Esophagus squamous epithelium (tissue), 5 donors: ENCODE measurements around the gene UNK. TPM values are rescaled to one million over a fixed set of nuclear protein-coding genes. Genes with fewer than 3 reads are reported as not detected.

ENCODE experiments used
- DNase-seq: peaks from one replicate; lab custom pipeline; 2025; lab: John Stamatoyannopoulos, UW
- H3K27ac ChIP-seq, 4 donors: fragments of 200-600 bp; sonication (generic); one replicate each; pipeline ENCODE4 v1.5.1; 2016 to 2019; ENCODE audit warnings: mild to moderate bottlenecking in 1 of 4
- H3K27me3 ChIP-seq, 4 donors: fragments of 200-600 bp; sonication (generic); 1 replicate in 3 of 4; 2 replicates in 1 of 4; pipeline versions ENCODE4 v1.5.1 to v1.6.0; 2017 to 2021; ENCODE audit warnings: antibody characterized with exemption in 1 of 4
- H3K36me3 ChIP-seq, 3 donors: fragments of 200-600 bp; sonication (generic); one replicate each; pipeline ENCODE4 v1.5.1; 2016 to 2019
- H3K4me1 ChIP-seq, 3 donors: fragments of 200-600 bp; sonication (generic); one replicate each; pipeline ENCODE4 v1.5.1; 2017 to 2019
- H3K4me3 ChIP-seq, 4 donors: fragments of 200-600 bp; sonication (generic); 1 replicate in 3 of 4; 2 replicates in 1 of 4; pipeline ENCODE4 v1.5.1; 2016 to 2019; ENCODE audit warnings: mild to moderate bottlenecking in 2 of 4, moderate library complexity in 1 of 4
- H3K9me3 ChIP-seq, 3 donors: fragments of 200-600 bp; sonication (generic); one replicate each; pipeline ENCODE4 v1.5.1; 2016 to 2019
- POLR2A ChIP-seq, 4 donors: fragments of 450-650 bp; IDR thresholded peaks; one replicate each; pipeline ENCODE4 v1.6.1; 2017; ENCODE audit warnings: antibody characterized with exemption in 4 of 4, mild to moderate bottlenecking in 4 of 4, moderate library complexity in 3 of 4
- WGBS, 2 donors: methylation state at CpG; one replicate each; pipeline ENCODE4 v1.1.5; 2018; 5-methylcytosine and 5-hydroxymethylcytosine counted together
- intact Hi-C: fragments of 100-400 bp; cut with DNase I; formaldehyde crosslinking; loops from one replicate; pipeline ENCODE4 v1.15.0; 2022
- total RNA-seq, 4 donors: library from RNA; depleted of rRNA; stranded (reverse); fragments of >200 nt; gene quantifications; one replicate each; pipeline ENCODE4 v1.1.0, GENCODE V29; 2016
- TF ChIP-seq, protein P1 (sequence below), 6 experiments: fragments of 450-650 bp in 4 of 6; fragments of 200-600 bp in 2 of 6; sonication (generic) in 2 of 6; IDR thresholded peaks; one replicate each; pipeline ENCODE4 v1.5.1; 2016 to 2019; ENCODE audit warnings: antibody characterized with exemption in 6 of 6, mild to moderate bottlenecking in 4 of 6, moderate library complexity in 4 of 6
- donor health status: DM: yes; HTN: yes; CAD: no.

UNK gene
- total RNA-seq, 4 donors from 2014 or later = 14.8 to 27.3 (median 20.4) TPM

- no peaks in the 10 kb centered on the region for H3K9me3 ChIP-seq
- H3K36me3 ChIP-seq = peaks cover 18 to 47% (median 25%) of the 10 kb centered on the region in 3 donors
- intact Hi-C loops = no loop called here
- peak overlapping the region in 1 of 4 donors; percentile 98 for H3K4me3 ChIP-seq
- no peaks in the 10 kb centered on the region for H3K27me3 ChIP-seq
- peak overlapping the region; percentile 29 to 99 (median 79) for H3K27ac ChIP-seq
- TF ChIP-seq, protein P1, sequence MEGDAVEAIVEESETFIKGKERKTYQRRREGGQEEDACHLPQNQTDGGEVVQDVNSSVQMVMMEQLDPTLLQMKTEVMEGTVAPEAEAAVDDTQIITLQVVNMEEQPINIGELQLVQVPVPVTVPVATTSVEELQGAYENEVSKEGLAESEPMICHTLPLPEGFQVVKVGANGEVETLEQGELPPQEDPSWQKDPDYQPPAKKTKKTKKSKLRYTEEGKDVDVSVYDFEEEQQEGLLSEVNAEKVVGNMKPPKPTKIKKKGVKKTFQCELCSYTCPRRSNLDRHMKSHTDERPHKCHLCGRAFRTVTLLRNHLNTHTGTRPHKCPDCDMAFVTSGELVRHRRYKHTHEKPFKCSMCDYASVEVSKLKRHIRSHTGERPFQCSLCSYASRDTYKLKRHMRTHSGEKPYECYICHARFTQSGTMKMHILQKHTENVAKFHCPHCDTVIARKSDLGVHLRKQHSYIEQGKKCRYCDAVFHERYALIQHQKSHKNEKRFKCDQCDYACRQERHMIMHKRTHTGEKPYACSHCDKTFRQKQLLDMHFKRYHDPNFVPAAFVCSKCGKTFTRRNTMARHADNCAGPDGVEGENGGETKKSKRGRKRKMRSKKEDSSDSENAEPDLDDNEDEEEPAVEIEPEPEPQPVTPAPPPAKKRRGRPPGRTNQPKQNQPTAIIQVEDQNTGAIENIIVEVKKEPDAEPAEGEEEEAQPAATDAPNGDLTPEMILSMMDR (IDR thresholded peaks at IDR 0.05) = no peak
- TF ChIP-seq POLR2A (IDR thresholded peaks at IDR 0.05) = no peak
- DNase-seq = no peak
- 64 to 66% methylated on average over 7 of the region's 7 CpGs for whole genome bisulfite sequencing, 2 donors
- peaks cover 17 to 84% (median 41%) of the 10 kb centered on the region in 3 donors for H3K4me1 ChIP-seq
Measured at GRCh38 chr17:75853433-75853832, 68.8 kb downstream of the UNK start.

GRCh38 chr17:75854101-75854748, 69.6 kb downstream of the UNK start:
- Histone ChIP-seq H3K27ac (peak overlapping the region; percentile 97 to 100 (median 98)), H3K9me3 (no peaks in the 10 kb centered on the region), H3K4me3 (peak overlapping the region; percentile 49 to 98 (median 82)), H3K4me1 (peaks cover 17 to 84% (median 38%) of the 10 kb centered on the region in 3 donors), H3K36me3 (peaks cover 14 to 39% (median 22%) of the 10 kb centered on the region in 3 donors), H3K27me3 (no peaks in the 10 kb centered on the region)
- DNase-seq = no peak
- intact Hi-C loops = no loop called here
- WGBS, 2 donors = 13 to 21% methylated on average over 6 to 7 of the region's 7 CpGs
- TF ChIP-seq POLR2A (IDR thresholded peaks at IDR 0.05) = peak in 2 of 4 donors; percentile 17 to 30
- TF ChIP-seq, protein P1 (IDR thresholded peaks at IDR 0.05) = no peak

DNA sequence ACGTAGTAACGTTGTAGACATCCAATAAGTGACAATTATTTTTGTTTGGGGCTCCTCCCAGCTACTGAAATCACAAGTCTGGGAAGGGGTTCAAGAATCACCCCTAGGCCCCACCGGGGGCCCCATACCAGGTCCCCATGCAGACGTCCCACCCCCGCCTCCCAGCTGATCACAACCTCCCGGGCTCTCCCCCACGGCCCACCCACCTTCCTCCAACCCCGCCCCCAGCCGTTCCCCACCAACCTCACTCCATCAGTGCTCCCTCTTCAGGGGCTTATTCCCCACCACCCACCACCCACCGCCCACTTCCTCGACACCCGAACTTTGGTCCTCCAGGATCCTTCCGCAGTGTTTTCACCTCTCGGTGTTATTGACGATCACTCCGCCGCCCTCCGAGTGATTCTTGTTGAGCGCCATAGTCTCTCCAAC, 70.3 kb downstream of the UNK start:
- TF ChIP-seq POLR2A (IDR thresholded peaks at IDR 0.05) = no peak
- TF ChIP-seq, protein P1 (IDR thresholded peaks at IDR 0.05) = no peak
- intact Hi-C loops = no loop called here

GRCh38 chr17:75855310-75856061, 70.9 kb downstream of the UNK start, which contains the start of gene WBP2:
Gene WBP2 (minus strand): TSS chr17:75855335. CDS start chr17:75855297, 38 bp downstream.
- Histone ChIP-seq H3K9me3 (no peaks in the 10 kb centered on the region), H3K36me3 (peaks cover 6 to 26% (median 12%) of the 10 kb centered on the region in 3 donors), H3K27me3 (no peaks in the 10 kb centered on the region), H3K4me1 (peaks cover 17 to 74% (median 30%) of the 10 kb centered on the region in 3 donors), H3K4me3 (peak within 1 kb of the TSS; percentile 78 to 98 (median 92)), H3K27ac (peak within 1 kb of the TSS; percentile 97 to 100 (median 98))
- intact Hi-C loops = no loop called here
- TF ChIP-seq POLR2A (IDR thresholded peaks at IDR 0.05) = peak in 3 of 4 donors; percentile 96 to 99 (median 97)
- TF ChIP-seq, protein P1 (IDR thresholded peaks at IDR 0.05) = peak in 5 of 6 experiments; percentile 32 to 59 (median 51)
- WGBS, 2 donors = 0 to 1% methylated on average over 3 to 24 of the region's 58 CpGs
- peak; percentile 97 for DNase-seq

More for the DNA sequence above, 70.3 kb downstream of the UNK start:
- Histone ChIP-seq H3K4me3 (peak overlapping the region; percentile 49 to 98 (median 82)), H3K27me3 (no peaks in the 10 kb centered on the region), H3K9me3 (no peaks in the 10 kb centered on the region), H3K27ac (peak overlapping the region; percentile 97 to 100 (median 98)), H3K4me1 (peaks cover 17 to 80% (median 32%) of the 10 kb centered on the region in 3 donors), H3K36me3 (peaks cover 8 to 32% (median 16%) of the 10 kb centered on the region in 3 donors)
- no peak for DNase-seq
- 0 to 1% methylated on average over 5 to 17 of the region's 19 CpGs for WGBS, 2 donors
